WTC11 (cell line): Measurements from ENCODE around the gene OR52N2.

Experiments used
- TF ChIP-seq, protein P1 (sequence below): sonication (generic); formaldehyde crosslinking; IDR thresholded peaks from 2 replicates; pipeline ENCODE4 v1.8.0; 2022; ENCODE audit warnings: mild to moderate bottlenecking, missing genetic modification reagents
- TF ChIP-seq, protein P2 (sequence below): sonication (generic); formaldehyde crosslinking; IDR thresholded peaks from 2 replicates; pipeline ENCODE4 v1.8.0; 2022; ENCODE audit warnings: mild to moderate bottlenecking, missing genetic modification reagents
- TF ChIP-seq, protein P3 (sequence below): fragments of 200-600 bp; IDR thresholded peaks from 2 replicates; pipeline ENCODE4 v1.8.0; 2022; ENCODE audit warnings: antibody characterized with exemption

DNA sequence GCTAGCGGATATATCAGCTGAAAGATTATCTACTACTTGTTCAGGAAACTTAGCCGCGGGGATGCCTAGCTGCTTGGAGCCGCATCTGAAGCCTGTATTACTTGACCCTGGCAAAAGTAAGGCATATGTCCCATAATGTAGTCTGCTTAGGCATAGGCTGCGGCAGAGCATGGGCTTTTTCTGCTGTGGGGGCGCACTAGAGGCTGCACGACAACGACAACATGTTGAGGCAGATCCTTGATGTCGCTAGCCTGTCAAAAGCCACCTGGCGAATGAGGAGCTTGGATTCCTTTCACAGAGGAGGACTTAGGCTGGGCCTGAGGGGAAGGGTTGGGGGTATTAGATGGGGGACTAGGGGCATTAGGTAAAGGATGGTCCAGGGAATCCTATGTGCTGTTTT, 1.1 kb upstream of the OR52N2 start:
- TF ChIP-seq, protein P1, sequence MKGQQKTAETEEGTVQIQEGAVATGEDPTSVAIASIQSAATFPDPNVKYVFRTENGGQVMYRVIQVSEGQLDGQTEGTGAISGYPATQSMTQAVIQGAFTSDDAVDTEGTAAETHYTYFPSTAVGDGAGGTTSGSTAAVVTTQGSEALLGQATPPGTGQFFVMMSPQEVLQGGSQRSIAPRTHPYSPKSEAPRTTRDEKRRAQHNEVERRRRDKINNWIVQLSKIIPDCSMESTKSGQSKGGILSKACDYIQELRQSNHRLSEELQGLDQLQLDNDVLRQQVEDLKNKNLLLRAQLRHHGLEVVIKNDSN (CRISPR knock-in tag): no peak
- TF ChIP-seq, protein P2, sequence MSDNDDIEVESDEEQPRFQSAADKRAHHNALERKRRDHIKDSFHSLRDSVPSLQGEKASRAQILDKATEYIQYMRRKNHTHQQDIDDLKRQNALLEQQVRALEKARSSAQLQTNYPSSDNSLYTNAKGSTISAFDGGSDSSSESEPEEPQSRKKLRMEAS (CRISPR knock-in tag): no peak
- TF ChIP-seq, protein P3, sequence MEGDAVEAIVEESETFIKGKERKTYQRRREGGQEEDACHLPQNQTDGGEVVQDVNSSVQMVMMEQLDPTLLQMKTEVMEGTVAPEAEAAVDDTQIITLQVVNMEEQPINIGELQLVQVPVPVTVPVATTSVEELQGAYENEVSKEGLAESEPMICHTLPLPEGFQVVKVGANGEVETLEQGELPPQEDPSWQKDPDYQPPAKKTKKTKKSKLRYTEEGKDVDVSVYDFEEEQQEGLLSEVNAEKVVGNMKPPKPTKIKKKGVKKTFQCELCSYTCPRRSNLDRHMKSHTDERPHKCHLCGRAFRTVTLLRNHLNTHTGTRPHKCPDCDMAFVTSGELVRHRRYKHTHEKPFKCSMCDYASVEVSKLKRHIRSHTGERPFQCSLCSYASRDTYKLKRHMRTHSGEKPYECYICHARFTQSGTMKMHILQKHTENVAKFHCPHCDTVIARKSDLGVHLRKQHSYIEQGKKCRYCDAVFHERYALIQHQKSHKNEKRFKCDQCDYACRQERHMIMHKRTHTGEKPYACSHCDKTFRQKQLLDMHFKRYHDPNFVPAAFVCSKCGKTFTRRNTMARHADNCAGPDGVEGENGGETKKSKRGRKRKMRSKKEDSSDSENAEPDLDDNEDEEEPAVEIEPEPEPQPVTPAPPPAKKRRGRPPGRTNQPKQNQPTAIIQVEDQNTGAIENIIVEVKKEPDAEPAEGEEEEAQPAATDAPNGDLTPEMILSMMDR: no peak
